Activated CD4-positive, alpha-beta T cell treated with anti-CD3 and anti-CD28 coated beads for 4 hours (primary cell): ENCODE measurements around the gene IMMT.
"Not testable (repeated sequence)": the region's sequence is repeated elsewhere in the genome, so short reads cannot be mapped to it uniquely, and the experiment has no call there.

Experiments used
- DNase-seq, 2 donors: peaks; one replicate each; pipeline ENCODE4 v3.0.0-alpha.2; 2020

IMMT gene

GRCh38 chr2:86225581-86225980, 30.3 kb upstream of the IMMT start:
- DNase-seq = peak; percentile 41 to 44

- no peak for DNase-seq
Observed at GRCh38 chr2:86224645-86225355, 29.5 kb upstream of the IMMT start.

GRCh38 chr2:86223927-86224560, 28.8 kb upstream of the IMMT start:
- no peak for DNase-seq

GRCh38 chr2:86223140-86223926, 28.1 kb upstream of the IMMT start:
- DNase-seq = no peak

GRCh38 chr2:86221066-86221684, 25.9 kb upstream of the IMMT start:
- peak; percentile 35 to 49 for DNase-seq

GRCh38 chr2:86219896-86220295, 24.6 kb upstream of the IMMT start:
- DNase-seq = no peak

GRCh38 chr2:86218124-86218523, 22.9 kb upstream of the IMMT start:
- DNase-seq = no peak

GRCh38 chr2:86216575-86217555, 21.6 kb upstream of the IMMT start:
- DNase-seq = no peak

GRCh38 chr2:86214503-86214832, 19.2 kb upstream of the IMMT start:
- DNase-seq = no peak

- DNase-seq = no peak
Observed at GRCh38 chr2:86213699-86214502, 18.6 kb upstream of the IMMT start.

GRCh38 chr2:86213056-86213455, 17.8 kb upstream of the IMMT start:
- DNase-seq = no peak

- no peak for DNase-seq
Observed at GRCh38 chr2:86211796-86212188, 16.5 kb upstream of the IMMT start.

- no peak for DNase-seq
Observed at GRCh38 chr2:86211033-86211795, 16.0 kb upstream of the IMMT start.

- DNase-seq = no peak
Observed at GRCh38 chr2:86204458-86204857, 9.2 kb upstream of the IMMT start.

- DNase-seq = no peak
Observed at GRCh38 chr2:86203614-86204013, 8.4 kb upstream of the IMMT start.

GRCh38 chr2:86202702-86203101, 7.4 kb upstream of the IMMT start:
- no peak for DNase-seq

GRCh38 chr2:86202336-86202692, 7.1 kb upstream of the IMMT start:
- DNase-seq = no peak

GRCh38 chr2:86201671-86202335, 6.5 kb upstream of the IMMT start:
- no peak for DNase-seq

GRCh38 chr2:86200564-86200963, 5.3 kb upstream of the IMMT start:
- not testable (repeated sequence) for DNase-seq

GRCh38 chr2:86199834-86200177, 4.5 kb upstream of the IMMT start:
- DNase-seq = no peak
